ENCODE measurements around the gene ZNF273.

DNA sequence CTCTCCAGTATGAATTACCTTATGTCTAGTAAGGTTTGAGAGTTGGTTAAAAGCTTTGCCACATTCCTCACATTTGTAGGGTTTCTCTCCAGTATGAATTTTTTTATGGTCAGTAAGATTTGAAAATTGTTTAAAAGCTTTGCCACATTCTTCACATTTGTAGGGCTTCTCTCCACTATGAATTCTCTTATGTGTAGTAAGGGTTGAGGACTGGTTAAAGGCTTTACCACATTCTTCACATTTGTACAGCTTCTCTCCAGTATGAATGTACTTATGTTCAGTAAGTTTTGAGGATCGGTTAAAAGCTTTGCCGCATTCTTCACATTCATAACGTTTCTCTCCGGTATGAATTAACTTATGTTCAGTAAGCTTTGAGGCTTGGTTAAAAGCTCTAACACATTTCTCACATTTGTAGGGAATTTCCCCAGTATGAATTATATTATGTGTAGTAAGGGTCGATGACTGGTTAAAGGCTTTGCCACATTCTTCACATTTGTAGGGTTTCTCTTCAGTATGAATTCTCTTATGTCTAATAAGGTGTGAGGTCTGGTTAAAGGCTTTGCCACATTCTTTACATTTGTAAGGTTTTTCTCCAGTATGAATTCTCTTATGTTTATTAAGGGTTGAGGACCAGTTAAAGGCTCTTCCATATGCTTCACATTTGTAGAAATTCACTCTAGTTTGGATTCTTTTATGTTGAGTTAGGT, 75.6 kb downstream of the ZNF273 start:
- TF ChIP-seq, protein P1, sequence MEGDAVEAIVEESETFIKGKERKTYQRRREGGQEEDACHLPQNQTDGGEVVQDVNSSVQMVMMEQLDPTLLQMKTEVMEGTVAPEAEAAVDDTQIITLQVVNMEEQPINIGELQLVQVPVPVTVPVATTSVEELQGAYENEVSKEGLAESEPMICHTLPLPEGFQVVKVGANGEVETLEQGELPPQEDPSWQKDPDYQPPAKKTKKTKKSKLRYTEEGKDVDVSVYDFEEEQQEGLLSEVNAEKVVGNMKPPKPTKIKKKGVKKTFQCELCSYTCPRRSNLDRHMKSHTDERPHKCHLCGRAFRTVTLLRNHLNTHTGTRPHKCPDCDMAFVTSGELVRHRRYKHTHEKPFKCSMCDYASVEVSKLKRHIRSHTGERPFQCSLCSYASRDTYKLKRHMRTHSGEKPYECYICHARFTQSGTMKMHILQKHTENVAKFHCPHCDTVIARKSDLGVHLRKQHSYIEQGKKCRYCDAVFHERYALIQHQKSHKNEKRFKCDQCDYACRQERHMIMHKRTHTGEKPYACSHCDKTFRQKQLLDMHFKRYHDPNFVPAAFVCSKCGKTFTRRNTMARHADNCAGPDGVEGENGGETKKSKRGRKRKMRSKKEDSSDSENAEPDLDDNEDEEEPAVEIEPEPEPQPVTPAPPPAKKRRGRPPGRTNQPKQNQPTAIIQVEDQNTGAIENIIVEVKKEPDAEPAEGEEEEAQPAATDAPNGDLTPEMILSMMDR (IDR thresholded peaks at IDR 0.05; ENCODE audit: low read depth, low read length), result no peak
- TF ChIP-seq EZH2phosphoT487 (IDR thresholded peaks at IDR 0.05; ENCODE audit: low read depth), result no peak
